ENCODE data around the gene CEP128.

The CEP128 gene

GRCh38 chr14:80700601-80701000 is 240.9 kb downstream of the CEP128 start:
- Histone ChIP-seq H3K27me3 (ENCODE audit: insufficient read depth, low read length) (no peaks in the 10 kb centered on the region), H2AFZ (ENCODE audit: insufficient read depth, low read length, poor library complexity) (no peak overlapping the region), H3K36me3 (ENCODE audit: control insufficient read depth in 1 of 2, insufficient read depth in 2 of 2, low read length in 2 of 2) (no peaks in the 10 kb centered on the region), H2BK120ac (ENCODE audit: insufficient read depth, low read length, poor library complexity) (no peak overlapping the region), H3K4me2 (ENCODE audit: low read length) (no peak overlapping the region), H2BK5ac (ENCODE audit: low read depth, low read length, poor library complexity) (no peak overlapping the region), H3K18ac (ENCODE audit: low read length) (no peak overlapping the region), H3K79me2 (ENCODE audit: control insufficient read depth, insufficient read depth, low read length, poor library complexity) (no peaks in the 10 kb centered on the region), H3K4me1 (ENCODE audit: control insufficient read depth in 1 of 2, insufficient read depth in 2 of 2, low read length in 2 of 2) (no peaks in the 10 kb centered on the region), H3K9ac (ENCODE audit: low read length) (no peak overlapping the region), H3K4ac (ENCODE audit: low read depth, low read length) (no peak overlapping the region), H2BK12ac (ENCODE audit: low read length) (no peak overlapping the region), H3K9me3 (ENCODE audit: insufficient read depth, low read depth, low read length) (no peaks in the 10 kb centered on the region), H3K14ac (ENCODE audit: low read length) (no peak overlapping the region), H4K91ac (ENCODE audit: low read depth, low read length) (no peak overlapping the region), H2AK5ac (ENCODE audit: low read length) (no peak overlapping the region), H3K79me1 (ENCODE audit: low read length) (no peaks in the 10 kb centered on the region), H4K12ac (ENCODE audit: low read depth, low read length) (no peak overlapping the region), H3K23ac (ENCODE audit: low read length) (no peak overlapping the region), H3K27ac (ENCODE audit: low read depth, low read length) (no peak overlapping the region), H3K4me3 (ENCODE audit: low read depth, low read length) (no peak overlapping the region), H4K8ac (ENCODE audit: low read depth, low read length) (no peak overlapping the region)
- WGBS (ENCODE audit: extremely low coverage, insufficient coverage, insufficient read length): no CpG with 5 or more reads among the region's 1 CpG
- DNase-seq: no peak

GRCh38 chr14:80699861-80700260 is 241.7 kb downstream of the CEP128 start:
- H4K12ac ChIP-seq (ENCODE audit: low read depth, low read length): no peak overlapping the region
- no peaks in the 10 kb centered on the region for H3K79me2 ChIP-seq (ENCODE audit: control insufficient read depth, insufficient read depth, low read length, poor library complexity)
- no peak overlapping the region for H4K8ac ChIP-seq (ENCODE audit: low read depth, low read length)
- no peak overlapping the region for H3K4me3 ChIP-seq (ENCODE audit: low read depth, low read length)
- H4K91ac ChIP-seq (ENCODE audit: low read depth, low read length): no peak overlapping the region
- H2BK5ac ChIP-seq (ENCODE audit: low read depth, low read length, poor library complexity): no peak overlapping the region
- no peak for DNase-seq
- H2BK12ac ChIP-seq (ENCODE audit: low read length): no peak overlapping the region
- H2BK120ac ChIP-seq (ENCODE audit: insufficient read depth, low read length, poor library complexity): no peak overlapping the region
- H3K27me3 ChIP-seq (ENCODE audit: insufficient read depth, low read length): no peaks in the 10 kb centered on the region
- H3K79me1 ChIP-seq (ENCODE audit: low read length): no peaks in the 10 kb centered on the region
- H3K4me2 ChIP-seq (ENCODE audit: low read length): no peak overlapping the region
- no peak overlapping the region for H3K4ac ChIP-seq (ENCODE audit: low read depth, low read length)
- no peak overlapping the region for H3K9ac ChIP-seq (ENCODE audit: low read length)
- H3K9me3 ChIP-seq (ENCODE audit: insufficient read depth, low read depth, low read length): no peaks in the 10 kb centered on the region
- no peak overlapping the region for H3K18ac ChIP-seq (ENCODE audit: low read length)
- no peaks in the 10 kb centered on the region for H3K4me1 ChIP-seq (ENCODE audit: control insufficient read depth in 1 of 2, insufficient read depth in 2 of 2, low read length in 2 of 2)
- no peak overlapping the region for H3K14ac ChIP-seq (ENCODE audit: low read length)
- no peak overlapping the region for H3K23ac ChIP-seq (ENCODE audit: low read length)
- WGBS (ENCODE audit: extremely low coverage, insufficient coverage, insufficient read length): no CpG with 5 or more reads among the region's 4 CpGs
- H3K36me3 ChIP-seq (ENCODE audit: control insufficient read depth in 1 of 2, insufficient read depth in 2 of 2, low read length in 2 of 2): no peaks in the 10 kb centered on the region
- H2AK5ac ChIP-seq (ENCODE audit: low read length): no peak overlapping the region
- H2AFZ ChIP-seq (ENCODE audit: insufficient read depth, low read length, poor library complexity): no peak overlapping the region
- no peak overlapping the region for H3K27ac ChIP-seq (ENCODE audit: low read depth, low read length)

- Histone ChIP-seq H4K91ac (ENCODE audit: low read depth, low read length) (no peak overlapping the region), H3K18ac (ENCODE audit: low read length) (no peak overlapping the region), H3K14ac (ENCODE audit: low read length) (no peak overlapping the region), H3K79me2 (ENCODE audit: control insufficient read depth, insufficient read depth, low read length, poor library complexity) (no peaks in the 10 kb centered on the region), H3K9ac (ENCODE audit: low read length) (no peak overlapping the region), H2BK120ac (ENCODE audit: insufficient read depth, low read length, poor library complexity) (no peak overlapping the region), H2BK5ac (ENCODE audit: low read depth, low read length, poor library complexity) (no peak overlapping the region), H2AFZ (ENCODE audit: insufficient read depth, low read length, poor library complexity) (no peak overlapping the region), H4K8ac (ENCODE audit: low read depth, low read length) (no peak overlapping the region), H3K4me2 (ENCODE audit: low read length) (no peak overlapping the region), H3K79me1 (ENCODE audit: low read length) (no peaks in the 10 kb centered on the region), H2AK5ac (ENCODE audit: low read length) (no peak overlapping the region), H3K23ac (ENCODE audit: low read length) (no peak overlapping the region), H3K4me1 (ENCODE audit: control insufficient read depth in 1 of 2, insufficient read depth in 2 of 2, low read length in 2 of 2) (no peaks in the 10 kb centered on the region), H3K4me3 (ENCODE audit: low read depth, low read length) (no peak overlapping the region), H4K12ac (ENCODE audit: low read depth, low read length) (no peak overlapping the region), H3K4ac (ENCODE audit: low read depth, low read length) (no peak overlapping the region), H3K27ac (ENCODE audit: low read depth, low read length) (no peak overlapping the region), H3K36me3 (ENCODE audit: control insufficient read depth in 1 of 2, insufficient read depth in 2 of 2, low read length in 2 of 2) (no peaks in the 10 kb centered on the region), H2BK12ac (ENCODE audit: low read length) (no peak overlapping the region), H3K27me3 (ENCODE audit: insufficient read depth, low read length) (no peaks in the 10 kb centered on the region), H3K9me3 (ENCODE audit: insufficient read depth, low read depth, low read length) (no peaks in the 10 kb centered on the region)
- WGBS (ENCODE audit: extremely low coverage, insufficient coverage, insufficient read length): no CpG with 5 or more reads among the region's 6 CpGs
- DNase-seq: peak; percentile 24 to 62
Observed at GRCh38 chr14:80698974-80699373, 242.6 kb downstream of the CEP128 start.

- no peak overlapping the region for H4K12ac ChIP-seq (ENCODE audit: low read depth, low read length)
- no CpG with 5 or more reads among the region's 4 CpGs for WGBS (ENCODE audit: extremely low coverage, insufficient coverage, insufficient read length)
- no peak overlapping the region for H3K14ac ChIP-seq (ENCODE audit: low read length)
- no peaks in the 10 kb centered on the region for H3K79me2 ChIP-seq (ENCODE audit: control insufficient read depth, insufficient read depth, low read length, poor library complexity)
- H3K4ac ChIP-seq (ENCODE audit: low read depth, low read length): no peak overlapping the region
- H3K18ac ChIP-seq (ENCODE audit: low read length): no peak overlapping the region
- H2AK5ac ChIP-seq (ENCODE audit: low read length): no peak overlapping the region
- H2BK5ac ChIP-seq (ENCODE audit: low read depth, low read length, poor library complexity): no peak overlapping the region
- no peak overlapping the region for H2AFZ ChIP-seq (ENCODE audit: insufficient read depth, low read length, poor library complexity)
- no peak overlapping the region for H4K91ac ChIP-seq (ENCODE audit: low read depth, low read length)
- no peaks in the 10 kb centered on the region for H3K4me1 ChIP-seq (ENCODE audit: control insufficient read depth in 1 of 2, insufficient read depth in 2 of 2, low read length in 2 of 2)
- no peaks in the 10 kb centered on the region for H3K9me3 ChIP-seq (ENCODE audit: insufficient read depth, low read depth, low read length)
- H3K9ac ChIP-seq (ENCODE audit: low read length): no peak overlapping the region
- H3K4me2 ChIP-seq (ENCODE audit: low read length): no peak overlapping the region
- DNase-seq: no peak
- no peak overlapping the region for H3K27ac ChIP-seq (ENCODE audit: low read depth, low read length)
- H2BK120ac ChIP-seq (ENCODE audit: insufficient read depth, low read length, poor library complexity): no peak overlapping the region
- no peak overlapping the region for H3K4me3 ChIP-seq (ENCODE audit: low read depth, low read length)
- H3K23ac ChIP-seq (ENCODE audit: low read length): no peak overlapping the region
- no peak overlapping the region for H2BK12ac ChIP-seq (ENCODE audit: low read length)
- no peaks in the 10 kb centered on the region for H3K79me1 ChIP-seq (ENCODE audit: low read length)
- no peak overlapping the region for H4K8ac ChIP-seq (ENCODE audit: low read depth, low read length)
- no peaks in the 10 kb centered on the region for H3K27me3 ChIP-seq (ENCODE audit: insufficient read depth, low read length)
- no peaks in the 10 kb centered on the region for H3K36me3 ChIP-seq (ENCODE audit: control insufficient read depth in 1 of 2, insufficient read depth in 2 of 2, low read length in 2 of 2)
Observed at GRCh38 chr14:80695869-80696268, 245.7 kb downstream of the CEP128 start.
